Lower lobe of right lung (tissue), 2 donors: ENCODE data around the gene CECR2. TPM values are rescaled to one million over a fixed set of nuclear protein-coding genes. Genes with fewer than 3 reads are reported as not detected.
A peak's percentile ranks its signal among the peaks of the same experiment; 100 is the strongest.

ENCODE experiments used
- ATAC-seq, 2 donors: fragments of 200-7000 bp; cut with Tn5 transposase; one replicate each; pipeline ENCODE4 v1.9.1; 2020 to 2022; ENCODE audit warnings: mild to moderate bottlenecking in 2 of 2, moderate library complexity in 2 of 2
- DNase-seq: peaks from one replicate; pipeline ENCODE4 v3.0.0-alpha.2; 2020
- H3K27ac ChIP-seq: fragments of 200-600 bp; one replicate; pipeline ENCODE4 v1.8.0; 2022
- H3K27me3 ChIP-seq: fragments of 200-600 bp; one replicate; pipeline ENCODE4 v1.8.0; 2022; ENCODE audit warnings: low read depth
- H3K36me3 ChIP-seq: fragments of 200-600 bp; one replicate; pipeline ENCODE4 v1.8.0; 2022; ENCODE audit warnings: mild to moderate bottlenecking
- H3K4me1 ChIP-seq: fragments of 200-600 bp; one replicate; pipeline ENCODE4 v1.8.0; 2022
- H3K4me3 ChIP-seq: fragments of 200-600 bp; one replicate; pipeline ENCODE4 v1.8.0; 2022; ENCODE audit warnings: mild to moderate bottlenecking
- H3K9me3 ChIP-seq: fragments of 200-600 bp; one replicate; pipeline ENCODE4 v1.8.0; 2022
- intact Hi-C: fragments of 100-400 bp; cut with DNase I; formaldehyde crosslinking; loops from one replicate; pipeline ENCODE4 v1.11.0; 2022
- total RNA-seq: library from RNA; stranded (reverse); fragmentation: NEBNext Ultra II Directional; extraction: Animal tissue kit (Norgen Biotek cat#: 25700); gene quantifications from one replicate; pipeline ENCODE4 v1.2.1, GENCODE V29; 2021
- TF ChIP-seq, protein P1 (sequence below): fragments of 200-600 bp; IDR thresholded peaks from one replicate; pipeline ENCODE4 v1.8.0; 2022; ENCODE audit warnings: antibody characterized with exemption, mild to moderate bottlenecking
- donor health status: DM: no; HTN: yes; CAD: no; lungs with severe emphysema.

The CECR2 gene
- total RNA-seq, 1 donor from 2014 or later = 10.9 TPM

DNA sequence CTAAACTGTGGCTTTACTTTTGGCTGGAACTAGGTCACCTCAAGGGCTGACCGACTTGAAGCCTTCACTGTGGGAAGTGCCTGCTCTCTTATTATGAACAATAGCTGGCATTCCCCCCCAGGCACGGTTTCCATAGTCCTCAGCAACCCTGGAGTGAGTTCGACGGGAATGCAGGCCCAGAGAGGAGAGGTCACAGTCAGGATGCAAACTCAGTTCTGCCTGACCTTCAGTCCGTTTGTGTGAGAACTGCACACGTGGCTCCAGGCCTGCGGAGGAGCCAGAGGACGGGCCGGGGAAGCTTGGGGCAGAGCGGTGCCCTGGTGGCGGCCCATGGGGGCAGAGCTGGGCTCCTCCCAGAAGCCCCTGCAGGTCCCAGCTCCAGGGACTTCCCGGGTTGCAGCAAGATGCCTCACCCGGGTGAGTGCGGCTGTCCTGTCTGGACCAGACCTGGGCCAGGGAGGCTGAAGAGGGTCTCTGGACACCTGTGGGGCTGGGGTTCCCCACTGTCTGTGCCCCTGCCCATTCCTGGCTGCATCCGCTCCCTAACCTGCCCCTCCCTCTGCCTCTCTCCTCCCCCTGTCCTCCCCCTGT, 211.3 kb downstream of the CECR2 start:
- no peaks in the 10 kb centered on the region for H3K27me3 ChIP-seq
- no peaks in the 10 kb centered on the region for H3K36me3 ChIP-seq
- no peaks in the 10 kb centered on the region for H3K4me1 ChIP-seq
- H3K9me3 ChIP-seq = no peaks in the 10 kb centered on the region
- no peak overlapping the region for H3K4me3 ChIP-seq
- DNase-seq (no peak), ATAC-seq (peak; percentile 31 to 43)
- intact Hi-C loops = no loop called here
- no peak overlapping the region for H3K27ac ChIP-seq
- TF ChIP-seq, protein P1, sequence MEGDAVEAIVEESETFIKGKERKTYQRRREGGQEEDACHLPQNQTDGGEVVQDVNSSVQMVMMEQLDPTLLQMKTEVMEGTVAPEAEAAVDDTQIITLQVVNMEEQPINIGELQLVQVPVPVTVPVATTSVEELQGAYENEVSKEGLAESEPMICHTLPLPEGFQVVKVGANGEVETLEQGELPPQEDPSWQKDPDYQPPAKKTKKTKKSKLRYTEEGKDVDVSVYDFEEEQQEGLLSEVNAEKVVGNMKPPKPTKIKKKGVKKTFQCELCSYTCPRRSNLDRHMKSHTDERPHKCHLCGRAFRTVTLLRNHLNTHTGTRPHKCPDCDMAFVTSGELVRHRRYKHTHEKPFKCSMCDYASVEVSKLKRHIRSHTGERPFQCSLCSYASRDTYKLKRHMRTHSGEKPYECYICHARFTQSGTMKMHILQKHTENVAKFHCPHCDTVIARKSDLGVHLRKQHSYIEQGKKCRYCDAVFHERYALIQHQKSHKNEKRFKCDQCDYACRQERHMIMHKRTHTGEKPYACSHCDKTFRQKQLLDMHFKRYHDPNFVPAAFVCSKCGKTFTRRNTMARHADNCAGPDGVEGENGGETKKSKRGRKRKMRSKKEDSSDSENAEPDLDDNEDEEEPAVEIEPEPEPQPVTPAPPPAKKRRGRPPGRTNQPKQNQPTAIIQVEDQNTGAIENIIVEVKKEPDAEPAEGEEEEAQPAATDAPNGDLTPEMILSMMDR = no peak

DNA sequence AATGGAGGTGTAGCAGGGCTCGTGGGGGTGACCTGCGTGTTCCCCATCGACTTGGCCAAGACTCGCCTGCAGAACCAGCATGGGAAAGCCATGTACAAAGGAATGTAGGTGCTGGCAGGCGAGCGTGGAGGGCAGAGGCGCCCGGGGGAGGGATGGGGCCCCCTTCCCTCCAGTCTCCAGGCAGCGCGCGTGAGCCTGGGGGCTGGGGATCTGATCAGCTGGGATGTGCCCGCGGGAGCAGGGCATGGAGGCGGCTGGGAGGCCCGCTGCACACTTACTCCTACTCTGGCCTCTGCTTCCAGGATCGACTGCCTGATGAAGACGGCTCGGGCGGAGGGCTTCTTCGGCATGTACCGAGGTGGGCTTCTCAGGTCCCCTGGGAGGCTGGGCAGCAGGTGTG, 211.8 kb downstream of the CECR2 start:
- ATAC-seq (no peak), DNase-seq (no peak)
- Histone ChIP-seq H3K27ac (no peak overlapping the region), H3K36me3 (no peaks in the 10 kb centered on the region), H3K4me3 (no peak overlapping the region), H3K9me3 (no peaks in the 10 kb centered on the region), H3K27me3 (no peaks in the 10 kb centered on the region), H3K4me1 (no peaks in the 10 kb centered on the region)
- TF ChIP-seq, protein P1 = no peak
- intact Hi-C loops = no loop called here

DNA sequence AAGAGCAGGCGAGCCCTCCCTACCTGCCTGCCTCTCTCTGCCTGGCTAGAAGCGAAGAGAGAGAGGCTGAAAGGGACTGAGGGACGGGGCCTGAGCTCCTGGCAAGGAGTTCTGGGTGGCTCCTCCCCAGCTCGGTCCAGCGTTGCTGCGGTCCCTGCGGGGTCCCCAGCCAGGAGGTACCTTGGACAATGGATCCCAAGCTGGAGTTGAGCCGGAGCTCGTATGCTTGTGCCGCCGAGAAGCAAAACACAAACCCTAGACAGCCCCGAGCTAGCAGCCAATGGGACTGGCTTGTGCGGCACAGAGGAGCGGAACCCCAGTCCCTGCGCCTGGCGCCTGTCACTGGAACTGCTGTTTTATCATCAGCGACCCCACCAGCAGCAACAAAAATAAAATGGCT, 212.4 kb downstream of the CECR2 start:
- Histone ChIP-seq H3K4me1 (no peaks in the 10 kb centered on the region), H3K9me3 (no peaks in the 10 kb centered on the region), H3K27me3 (no peaks in the 10 kb centered on the region), H3K36me3 (no peaks in the 10 kb centered on the region), H3K4me3 (no peak overlapping the region), H3K27ac (no peak overlapping the region)
- intact Hi-C loops = no loop called here
- no peak for DNase-seq
- no peak for ATAC-seq
- TF ChIP-seq, protein P1 = no peak

DNA sequence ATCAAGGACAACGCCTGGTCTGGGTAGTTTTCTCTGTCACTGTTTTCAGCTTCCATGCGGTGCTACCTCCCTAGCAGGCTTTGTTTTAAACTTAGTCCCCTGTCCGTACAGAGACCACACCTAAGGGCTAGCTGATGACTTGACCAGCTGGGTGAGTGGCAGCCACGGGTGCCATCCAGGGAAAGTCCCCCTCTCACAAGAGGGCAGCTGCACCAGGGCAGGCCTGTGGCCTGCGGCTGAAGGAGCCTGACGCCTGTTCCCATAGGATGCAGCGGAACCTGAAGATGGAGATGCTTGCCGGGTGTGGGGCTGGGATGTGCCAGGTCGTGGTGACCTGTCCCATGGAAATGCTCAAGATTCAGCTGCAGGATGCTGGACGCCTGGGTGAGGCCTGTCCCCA, 213.9 kb downstream of the CECR2 start:
- H3K4me1 ChIP-seq = no peaks in the 10 kb centered on the region
- TF ChIP-seq, protein P1 = no peak
- ATAC-seq (no peak), DNase-seq (no peak)
- H3K36me3 ChIP-seq = no peaks in the 10 kb centered on the region
- H3K27ac ChIP-seq = no peak overlapping the region
- no peak overlapping the region for H3K4me3 ChIP-seq
- intact Hi-C loops = no loop called here
- no peaks in the 10 kb centered on the region for H3K27me3 ChIP-seq
- no peaks in the 10 kb centered on the region for H3K9me3 ChIP-seq

DNA sequence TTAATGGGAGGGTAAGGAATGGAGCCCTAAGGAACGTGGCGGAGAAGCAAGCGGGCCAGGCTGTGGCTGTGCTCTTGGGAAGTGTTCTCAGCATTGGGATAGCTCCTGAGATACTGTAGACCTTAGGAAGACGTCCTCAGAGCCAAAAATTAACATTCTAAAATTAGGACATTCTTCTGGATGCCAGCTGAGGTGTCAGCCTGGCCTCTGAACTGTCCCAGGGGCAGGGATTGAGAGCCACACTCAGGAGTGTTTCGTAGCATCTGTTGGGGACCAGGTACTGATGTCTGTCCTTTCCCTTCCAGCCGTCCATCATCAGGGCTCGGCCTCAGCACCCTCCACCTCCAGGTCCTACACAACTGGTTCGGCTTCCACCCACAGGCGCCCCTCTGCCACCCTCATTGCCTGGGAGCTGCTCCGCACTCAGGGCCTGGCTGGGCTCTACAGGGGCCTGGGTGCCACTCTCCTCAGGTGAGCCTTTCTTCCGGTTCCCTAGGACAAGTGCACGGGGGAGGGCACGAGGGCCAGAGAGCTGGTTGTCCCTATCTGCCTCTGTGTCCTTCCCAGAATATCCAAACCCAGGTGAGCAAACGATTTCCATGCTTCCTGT, 217.7 kb downstream of the CECR2 start:
- H3K27me3 ChIP-seq = no peaks in the 10 kb centered on the region
- H3K4me1 ChIP-seq = no peaks in the 10 kb centered on the region
- no peak for ATAC-seq
- no peak overlapping the region for H3K27ac ChIP-seq
- peaks cover 18% of the 10 kb centered on the region for H3K36me3 ChIP-seq
- no peak for DNase-seq
- H3K9me3 ChIP-seq = no peaks in the 10 kb centered on the region
- intact Hi-C loops = no loop called here
- TF ChIP-seq, protein P1 = no peak
- no peak overlapping the region for H3K4me3 ChIP-seq
